Immature natural killer cell (primary cell): ENCODE measurements around the gene ACBD5. TPM values are rescaled to one million over a fixed set of nuclear protein-coding genes. Genes with fewer than 3 reads are reported as not detected.
"Not testable (repeated sequence)": the region's sequence is repeated elsewhere in the genome, so short reads cannot be mapped to it uniquely, and the experiment has no call there.

Experiments used
- DNase-seq, 3 donors: peaks; one replicate each; pipeline ENCODE4 v3.0.0; 2022; ENCODE audit warnings: mixed read lengths in 1 of 3
- H3K27ac Mint-ChIP-seq, 6 donors: one replicate each; pipeline ENCODE4 v1.8.0; 2020; ENCODE audit warnings: mixed read lengths in 6 of 6, mild to moderate bottlenecking in 5 of 6, inconsistent platforms in 4 of 6, moderate library complexity in 3 of 6
- H3K27me3 Mint-ChIP-seq, 3 donors: one replicate each; pipeline ENCODE4 v1.8.0; 2020 to 2021; ENCODE audit warnings: low read depth in 3 of 3, mild to moderate bottlenecking in 3 of 3, mixed read lengths in 3 of 3, moderate library complexity in 3 of 3, inconsistent platforms in 1 of 3
- H3K36me3 Mint-ChIP-seq, 3 donors: one replicate each; pipeline ENCODE4 v1.8.0; 2020; ENCODE audit warnings: mixed read lengths in 3 of 3, inconsistent platforms in 2 of 3, mild to moderate bottlenecking in 2 of 3
- H3K4me1 Mint-ChIP-seq, 2 donors: one replicate each; pipeline ENCODE4 v1.8.0; 2020; ENCODE audit warnings: inconsistent platforms in 2 of 2, mild to moderate bottlenecking in 2 of 2, mixed read lengths in 2 of 2, moderate library complexity in 1 of 2
- H3K4me3 Mint-ChIP-seq, 5 donors: one replicate each; pipeline ENCODE4 v1.8.0; 2020; ENCODE audit warnings: mild to moderate bottlenecking in 5 of 5, mixed read lengths in 5 of 5, inconsistent platforms in 3 of 5, moderate library complexity in 3 of 5
- H3K9me3 Mint-ChIP-seq, 6 donors: one replicate each; pipeline ENCODE4 v1.8.0; 2020; ENCODE audit warnings: mild to moderate bottlenecking in 6 of 6, mixed read lengths in 6 of 6, inconsistent platforms in 4 of 6, moderate library complexity in 3 of 6
- polyA plus RNA-seq, 3 donors: library from polyadenylated mRNA; unstranded; fragments of 300-500 nt; fragmentation: Illumina TruSeq; gene quantifications; one replicate each; pipeline ENCODE4 v1.2.3, GENCODE V29; 2021

The ACBD5 gene
- polyA plus RNA-seq, 3 donors from 2014 or later: 18.4 to 31.5 (median 24.8) TPM

DNA sequence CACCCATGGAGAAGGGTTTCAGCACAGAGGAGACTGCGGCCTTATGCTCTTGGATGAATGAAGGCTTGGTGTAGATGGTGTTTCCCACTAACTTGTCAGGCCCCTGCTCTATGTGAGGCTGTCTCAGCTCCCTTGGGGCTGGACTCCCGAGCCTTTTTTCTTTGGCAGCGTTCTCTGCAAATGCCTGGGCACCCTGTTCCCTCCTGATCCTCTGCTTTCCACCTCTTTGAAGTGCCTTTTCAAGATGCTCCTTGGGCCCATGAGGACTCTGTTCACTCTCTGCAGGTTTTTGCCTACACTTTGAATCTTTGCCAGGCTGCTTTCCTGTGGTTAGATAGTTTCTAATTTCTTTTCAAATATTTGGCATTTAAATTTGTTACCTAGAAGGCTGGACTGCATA is 6.8 kb upstream of the ACBD5 start:
- no peak overlapping the region for H3K4me3 Mint-ChIP-seq
- no peak overlapping the region for H3K27ac Mint-ChIP-seq
- DNase-seq: no peak
- no peaks in the 10 kb centered on the region for H3K9me3 Mint-ChIP-seq
- H3K27me3 Mint-ChIP-seq: peaks cover 7 to 14% (median 9%) of the 10 kb centered on the region in 3 donors
- H3K36me3 Mint-ChIP-seq: peaks cover 0 to 3% (median 0%) of the 10 kb centered on the region in 3 donors
- peaks cover 14 to 16% of the 10 kb centered on the region in 2 donors for H3K4me1 Mint-ChIP-seq

DNA sequence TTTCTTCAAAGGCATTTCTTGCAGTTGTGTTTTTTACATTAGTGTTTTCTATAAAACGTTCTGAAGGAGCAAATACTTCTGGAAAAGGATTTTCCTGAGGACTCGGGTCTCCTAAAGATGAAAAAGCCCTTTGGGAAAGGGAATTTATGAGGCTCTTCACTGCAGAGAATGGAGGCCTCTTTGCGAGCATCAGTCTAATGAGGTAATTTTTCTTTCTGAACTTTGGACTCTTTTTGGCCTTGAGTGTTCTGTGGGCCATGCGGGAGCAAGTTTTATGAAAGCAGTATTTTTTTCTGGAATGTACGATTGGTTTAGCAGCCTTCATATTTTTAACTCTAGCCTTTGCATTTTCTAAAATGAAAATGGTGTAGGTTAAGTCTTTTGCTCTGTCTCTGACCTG is 6.4 kb upstream of the ACBD5 start:
- no peaks in the 10 kb centered on the region for H3K9me3 Mint-ChIP-seq
- no peak for DNase-seq
- no peak overlapping the region for H3K4me3 Mint-ChIP-seq
- H3K27ac Mint-ChIP-seq: no peak overlapping the region
- peaks cover 15 to 17% of the 10 kb centered on the region in 2 donors for H3K4me1 Mint-ChIP-seq
- peaks cover 0 to 3% (median 0%) of the 10 kb centered on the region in 3 donors for H3K36me3 Mint-ChIP-seq
- H3K27me3 Mint-ChIP-seq: peaks cover 9 to 18% (median 13%) of the 10 kb centered on the region in 3 donors

DNA sequence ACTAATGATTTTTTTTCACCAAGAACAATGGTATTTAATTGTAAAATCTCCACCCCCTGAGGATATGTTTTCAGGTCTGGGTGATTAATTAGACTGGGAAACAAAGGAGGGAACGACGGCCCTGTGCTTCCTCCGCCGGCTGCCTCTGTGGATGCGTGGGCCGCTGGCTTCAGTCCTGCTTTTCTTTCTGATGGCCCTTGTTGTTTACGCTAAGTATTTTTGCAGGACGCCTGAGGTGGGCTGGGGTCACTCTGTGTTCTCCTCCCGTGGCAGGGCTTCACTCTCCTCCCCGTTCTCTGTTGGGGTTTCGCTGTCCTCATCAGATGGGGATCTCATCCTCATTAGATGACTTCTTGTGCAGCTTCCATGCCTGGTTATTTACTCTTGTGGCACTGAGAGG is 5.2 kb upstream of the ACBD5 start:
- Mint-ChIP-seq H3K36me3 (peaks cover 0 to 3% (median 0%) of the 10 kb centered on the region in 3 donors), H3K9me3 (no peaks in the 10 kb centered on the region), H3K27ac (peak overlapping the region in 2 of 6 donors; percentile 34 to 57), H3K4me3 (no peak overlapping the region), H3K4me1 (peaks cover 27 to 28% of the 10 kb centered on the region in 2 donors), H3K27me3 (peaks cover 10 to 27% (median 21%) of the 10 kb centered on the region in 3 donors)
- DNase-seq: no peak

DNA sequence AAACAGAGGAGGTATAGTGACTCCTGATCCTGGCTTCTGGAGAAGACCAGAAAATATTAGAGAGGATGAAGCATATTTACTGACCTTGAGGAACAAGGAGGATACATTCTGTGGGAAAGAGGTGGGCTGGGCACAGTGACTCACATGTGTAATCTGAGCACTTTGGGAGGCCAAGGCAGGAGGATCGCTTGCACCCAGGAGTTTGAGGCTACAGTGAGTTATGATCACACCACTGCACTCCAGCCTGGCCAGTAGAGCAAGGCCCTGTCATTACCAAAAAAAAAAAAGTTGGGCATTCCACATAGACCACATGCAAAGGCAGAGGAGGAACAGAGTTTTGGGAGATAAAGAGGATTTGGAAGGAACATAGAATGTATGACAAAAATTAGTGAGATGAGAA is 4.4 kb upstream of the ACBD5 start:
- H3K27ac Mint-ChIP-seq: peak overlapping the region in 1 of 6 donors; percentile 40

DNA sequence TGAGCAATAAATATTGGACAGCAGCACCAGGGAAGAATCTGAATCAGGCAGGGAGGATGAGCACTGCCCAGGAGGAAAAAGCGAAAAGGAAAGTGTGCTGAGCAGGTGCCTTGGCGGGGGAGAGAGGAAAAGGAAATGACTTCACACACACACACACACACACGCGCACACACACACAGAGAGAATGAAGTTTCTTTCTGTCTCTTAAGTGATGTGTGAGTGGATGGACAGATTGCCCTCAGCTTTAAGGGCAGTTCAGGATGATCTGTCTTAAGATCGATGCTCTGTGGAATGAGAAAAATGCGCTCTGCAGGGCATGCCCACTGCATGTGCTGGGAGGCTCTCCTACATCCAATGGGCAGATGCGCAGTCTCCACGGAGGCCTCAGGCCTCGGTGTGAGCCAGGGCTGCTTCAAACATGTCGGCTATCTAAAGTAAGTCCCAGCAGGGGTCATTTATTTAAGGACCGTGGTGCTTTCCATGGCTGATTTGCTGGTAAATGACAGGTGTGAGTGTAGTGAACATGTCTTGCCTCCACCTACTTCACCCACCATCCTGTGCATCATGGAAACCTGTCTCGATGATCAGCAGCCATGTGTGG is 2.5 kb upstream of the ACBD5 start:
- H3K9me3 Mint-ChIP-seq: no peaks in the 10 kb centered on the region
- H3K27ac Mint-ChIP-seq: peak overlapping the region; percentile 94 to 99 (median 98)

More for the DNA sequence above, 4.4 kb upstream of the ACBD5 start:
- H3K4me3 Mint-ChIP-seq: no peak overlapping the region
- no peaks in the 10 kb centered on the region for H3K9me3 Mint-ChIP-seq
- peaks cover 10 to 32% (median 21%) of the 10 kb centered on the region in 3 donors for H3K27me3 Mint-ChIP-seq
- peaks cover 0 to 3% (median 0%) of the 10 kb centered on the region in 3 donors for H3K36me3 Mint-ChIP-seq
- DNase-seq: no peak
- H3K4me1 Mint-ChIP-seq: peaks cover 32% of the 10 kb centered on the region in 2 donors

DNA sequence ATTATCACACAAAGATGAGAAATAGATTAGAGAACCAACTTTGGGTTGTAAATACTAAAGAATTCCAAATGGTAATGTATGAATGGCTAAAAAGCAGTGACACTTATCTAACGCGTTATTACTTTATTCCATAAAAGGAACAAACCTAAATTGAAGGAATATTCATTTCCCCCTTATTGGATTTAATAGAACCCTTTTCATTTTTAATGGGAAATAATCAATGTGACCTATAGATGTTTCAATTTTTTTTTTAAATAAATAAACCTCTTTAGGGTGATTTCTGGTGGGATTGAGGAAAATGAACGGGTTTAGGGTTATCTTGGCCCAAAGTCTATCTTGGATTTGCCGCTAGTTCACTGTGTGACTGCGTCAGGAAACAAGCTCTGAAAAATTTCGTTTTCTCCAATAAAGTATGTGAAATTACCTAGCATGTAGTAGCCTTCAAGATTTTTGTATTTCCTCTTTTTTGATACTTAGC is 1.9 kb upstream of the ACBD5 start:
- peaks cover 52% of the 10 kb centered on the region in 2 donors for H3K4me1 Mint-ChIP-seq
- H3K27ac Mint-ChIP-seq: peak overlapping the region; percentile 94 to 99 (median 98)
- H3K27me3 Mint-ChIP-seq: peaks cover 12 to 28% (median 21%) of the 10 kb centered on the region in 3 donors
- no peak for DNase-seq
- peaks cover 0 to 3% (median 0%) of the 10 kb centered on the region in 3 donors for H3K36me3 Mint-ChIP-seq
- H3K4me3 Mint-ChIP-seq: peak overlapping the region; percentile 87 to 100 (median 98)
- no peaks in the 10 kb centered on the region for H3K9me3 Mint-ChIP-seq

More for the DNA sequence above, 2.5 kb upstream of the ACBD5 start:
- H3K4me3 Mint-ChIP-seq: peak overlapping the region; percentile 87 to 100 (median 98)
- H3K27me3 Mint-ChIP-seq: peaks cover 12 to 28% (median 21%) of the 10 kb centered on the region in 3 donors
- DNase-seq: peak; percentile 72 to 81 (median 74)
- H3K36me3 Mint-ChIP-seq: peaks cover 0 to 3% (median 0%) of the 10 kb centered on the region in 3 donors
- H3K4me1 Mint-ChIP-seq: peaks cover 49 to 51% of the 10 kb centered on the region in 2 donors

DNA sequence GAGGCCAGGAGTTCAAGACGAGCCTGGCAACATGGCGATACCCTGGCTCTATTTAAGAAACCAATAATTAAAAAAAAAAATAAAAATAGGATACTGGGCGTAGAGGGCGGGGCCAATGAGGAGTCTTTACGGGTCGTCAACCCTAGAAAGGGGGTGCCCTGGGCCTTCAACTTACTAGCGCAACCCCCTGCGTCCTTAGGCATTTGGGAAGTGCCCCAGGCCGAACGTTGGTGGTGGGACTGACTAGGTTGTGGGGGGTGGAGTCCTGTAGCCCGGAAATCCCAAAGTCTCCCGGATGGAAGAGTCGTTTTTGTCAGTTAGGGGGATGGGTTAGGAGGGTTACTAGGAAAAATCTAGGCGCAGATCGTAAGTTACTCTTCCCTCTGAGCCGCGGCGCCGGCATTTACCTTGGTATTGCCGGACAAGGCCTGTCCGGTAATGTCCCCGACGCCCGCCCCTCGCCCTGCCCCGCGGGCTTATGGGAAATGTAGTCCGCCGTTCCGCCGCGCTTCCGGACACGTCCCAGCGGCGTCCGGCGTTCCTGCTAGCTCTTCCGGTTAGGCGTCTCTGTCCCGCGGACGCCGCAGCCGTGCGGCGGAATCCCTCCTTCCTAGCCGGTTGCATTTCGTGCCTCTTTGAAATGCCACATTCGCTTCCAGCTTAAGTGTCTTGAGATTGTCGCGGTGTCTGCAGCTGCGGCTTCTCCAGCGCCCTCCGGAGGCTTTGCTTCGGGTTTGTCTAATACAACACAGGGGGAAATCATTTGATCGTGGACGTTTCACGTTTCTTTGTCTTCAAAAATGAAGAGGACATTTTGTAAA is 1.3 kb upstream of the ACBD5 start:
- peaks cover 56 to 57% of the 10 kb centered on the region in 2 donors for H3K4me1 Mint-ChIP-seq
- peaks cover 12 to 28% (median 21%) of the 10 kb centered on the region in 3 donors for H3K27me3 Mint-ChIP-seq
- peak overlapping the region; percentile 87 to 100 (median 98) for H3K4me3 Mint-ChIP-seq
- DNase-seq: peak; percentile 85 to 87 (median 86)
- peak overlapping the region; percentile 94 to 99 (median 98) for H3K27ac Mint-ChIP-seq
- H3K9me3 Mint-ChIP-seq: no peaks in the 10 kb centered on the region
- H3K36me3 Mint-ChIP-seq: peaks cover 0 to 3% (median 0%) of the 10 kb centered on the region in 3 donors

DNA sequence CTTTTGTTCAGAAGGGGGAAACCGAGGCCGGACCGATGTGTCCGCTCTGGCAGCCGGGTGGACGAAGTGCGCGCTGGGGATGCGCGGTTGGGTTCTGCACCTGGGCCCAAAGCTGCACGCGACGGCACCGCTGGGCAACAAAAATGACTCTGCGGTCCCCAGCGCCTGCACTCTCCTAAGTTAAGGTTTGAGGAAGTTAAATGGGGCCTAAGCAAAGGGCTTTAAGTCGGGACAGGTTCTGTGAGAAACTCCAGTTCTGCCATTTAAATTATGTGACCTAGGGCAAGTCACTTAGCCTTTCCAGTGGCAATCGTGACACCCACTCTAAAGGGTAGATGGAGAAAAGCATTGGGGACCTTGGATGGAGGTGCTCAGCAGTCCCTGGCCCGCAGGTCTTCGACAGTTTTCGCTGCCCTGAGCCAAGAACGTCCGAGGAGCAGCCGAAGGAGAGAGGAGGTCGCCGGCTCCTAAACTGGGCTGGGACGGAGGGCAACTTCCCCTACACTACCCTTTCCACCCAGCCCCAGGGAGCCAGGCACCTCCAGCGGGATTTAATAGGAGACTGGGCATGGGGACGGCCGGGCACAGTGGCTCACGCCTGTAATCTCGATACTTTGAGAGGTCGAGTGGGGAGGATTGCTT is 534 bp upstream of the ACBD5 start:
- H3K36me3 Mint-ChIP-seq: no peaks in the 10 kb centered on the region
- peaks cover 12 to 28% (median 21%) of the 10 kb centered on the region in 3 donors for H3K27me3 Mint-ChIP-seq
- H3K4me3 Mint-ChIP-seq: peak overlapping the region; percentile 87 to 100 (median 98)
- peaks cover 61 to 62% of the 10 kb centered on the region in 2 donors for H3K4me1 Mint-ChIP-seq
- DNase-seq: peak in 2 of 3 donors; percentile 15 to 42
- no peaks in the 10 kb centered on the region for H3K9me3 Mint-ChIP-seq
- peak overlapping the region; percentile 94 to 99 (median 98) for H3K27ac Mint-ChIP-seq

DNA sequence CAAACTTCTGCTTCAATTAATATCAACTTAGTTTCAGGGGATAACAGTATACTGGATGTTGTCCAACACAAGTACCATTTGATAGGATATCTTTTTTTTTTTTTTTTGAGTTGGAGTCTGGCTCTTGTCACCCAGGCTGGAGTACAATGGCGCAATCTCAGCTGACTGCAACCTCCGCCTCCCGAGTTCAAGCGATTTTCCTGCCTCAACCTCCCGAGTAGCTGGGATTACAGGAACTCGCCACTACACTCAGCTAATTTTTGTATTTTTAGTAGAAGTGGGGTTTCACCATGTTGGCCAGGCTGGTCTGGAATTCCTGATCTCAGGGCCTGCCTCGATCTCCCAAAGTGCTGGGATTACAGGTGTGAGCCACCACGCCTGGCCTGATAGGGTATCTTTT is 3.1 kb downstream of the ACBD5 start:
- not testable (repeated sequence) for H3K27ac Mint-ChIP-seq, H3K36me3 Mint-ChIP-seq, H3K9me3 Mint-ChIP-seq, DNase-seq
- H3K27me3 Mint-ChIP-seq: peaks cover 5 to 19% (median 12%) of the 10 kb centered on the region in 3 donors
- peaks cover 63 to 72% of the 10 kb centered on the region in 2 donors for H3K4me1 Mint-ChIP-seq
- peak overlapping the region in 1 of 5 donors; percentile 7 for H3K4me3 Mint-ChIP-seq

DNA sequence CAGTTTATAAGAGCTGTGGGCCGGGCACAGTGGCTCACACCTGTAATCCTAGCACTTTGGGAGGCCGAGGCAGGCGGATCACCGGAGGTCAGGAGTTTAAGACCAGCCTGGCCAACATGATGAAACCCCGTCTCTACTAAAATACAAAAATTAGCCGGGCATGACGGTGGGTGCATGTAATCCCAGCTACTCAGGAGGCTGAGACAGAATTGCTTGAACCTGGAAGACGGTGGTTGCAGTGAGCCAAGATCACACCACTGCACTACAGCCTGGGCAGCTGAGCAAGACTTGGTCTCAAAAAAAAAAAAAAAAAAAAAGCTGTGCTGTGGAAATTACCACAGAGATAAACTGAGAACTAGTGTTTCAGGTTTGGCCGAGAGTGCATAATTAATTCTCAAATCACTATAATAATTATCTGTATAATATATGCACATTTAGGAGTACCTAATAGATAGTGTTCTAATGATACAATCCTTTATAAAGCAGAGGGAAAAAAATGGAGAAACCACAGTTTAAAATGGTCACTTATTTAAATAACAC is 3.9 kb downstream of the ACBD5 start:
- not testable (repeated sequence) for DNase-seq, H3K9me3 Mint-ChIP-seq
- Mint-ChIP-seq H3K4me3 (peak overlapping the region; percentile 30 to 71 (median 49)), H3K36me3 (peaks cover 7 to 11% (median 8%) of the 10 kb centered on the region in 3 donors), H3K27ac (peak overlapping the region in 4 of 6 donors; percentile 5 to 46 (median 35)), H3K27me3 (peaks cover 2 to 12% (median 7%) of the 10 kb centered on the region in 3 donors), H3K4me1 (peaks cover 57 to 70% of the 10 kb centered on the region in 2 donors)

DNA sequence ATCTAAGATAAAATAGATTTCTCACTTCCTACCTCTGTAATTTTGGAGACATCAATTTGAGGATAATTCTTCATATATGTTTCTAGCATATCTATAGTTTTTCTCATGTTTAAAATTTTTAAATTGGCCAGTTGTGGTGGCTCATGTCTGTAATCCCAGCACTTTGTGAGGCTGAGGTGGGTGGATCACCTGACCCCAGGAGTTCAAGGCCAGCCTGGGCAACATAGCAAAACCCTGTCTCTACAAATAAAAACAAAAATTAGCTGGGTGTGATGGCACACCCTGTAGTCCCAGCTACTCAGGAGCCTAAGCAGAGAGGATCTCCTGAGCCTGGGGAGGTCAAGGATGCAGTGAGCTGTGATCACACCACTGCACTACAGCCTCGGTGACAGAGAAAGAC is 4.9 kb downstream of the ACBD5 start:
- peaks cover 54 to 71% of the 10 kb centered on the region in 2 donors for H3K4me1 Mint-ChIP-seq
- peak overlapping the region in 1 of 5 donors; percentile 10 for H3K4me3 Mint-ChIP-seq
- H3K9me3 Mint-ChIP-seq: no peaks in the 10 kb centered on the region
- no peak for DNase-seq
- H3K27me3 Mint-ChIP-seq: peaks cover 0 to 4% (median 2%) of the 10 kb centered on the region in 3 donors
- H3K27ac Mint-ChIP-seq: peak overlapping the region in 2 of 6 donors; percentile 20 to 40
- peaks cover 13 to 19% (median 14%) of the 10 kb centered on the region in 3 donors for H3K36me3 Mint-ChIP-seq

DNA sequence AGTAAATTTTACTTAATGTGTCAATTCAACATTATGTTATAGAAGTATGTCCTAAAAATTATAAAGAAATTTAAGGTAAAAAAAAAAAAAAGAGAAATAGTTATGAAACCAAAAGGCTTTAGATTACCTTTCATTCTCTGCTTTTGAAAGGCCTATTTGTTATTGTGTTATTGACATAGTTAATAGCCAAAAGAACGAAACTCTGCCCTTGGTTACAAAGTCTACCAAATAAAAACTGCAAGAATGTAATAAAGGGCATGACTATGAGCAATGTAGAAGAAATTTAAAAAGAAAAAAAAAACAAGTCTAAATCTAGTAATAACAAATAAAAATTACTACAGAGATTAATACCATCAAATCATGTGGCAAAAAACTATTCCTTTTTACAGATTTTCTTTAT is 10.6 kb downstream of the ACBD5 start:
- Mint-ChIP-seq H3K36me3 (peaks cover 19 to 23% (median 21%) of the 10 kb centered on the region in 3 donors), H3K27me3 (peaks cover 2 to 6% (median 4%) of the 10 kb centered on the region in 3 donors), H3K4me3 (no peak overlapping the region), H3K27ac (no peak overlapping the region), H3K4me1 (peaks cover 42 to 62% of the 10 kb centered on the region in 2 donors), H3K9me3 (no peaks in the 10 kb centered on the region)
- no peak for DNase-seq
